HS-5 (cell line): Measurements from ENCODE around the gene CD69.
A peak's percentile ranks its signal among the peaks of the same experiment; 100 is the strongest.
"Not testable (repeated sequence)": the region's sequence is repeated elsewhere in the genome, so short reads cannot be mapped to it uniquely, and the experiment has no call there.

Experiments
- DNase-seq: peaks from one replicate; pipeline ENCODE4 v3.0.0-alpha.2; 2012; ENCODE audit warnings: low read depth

The CD69 gene

DNA sequence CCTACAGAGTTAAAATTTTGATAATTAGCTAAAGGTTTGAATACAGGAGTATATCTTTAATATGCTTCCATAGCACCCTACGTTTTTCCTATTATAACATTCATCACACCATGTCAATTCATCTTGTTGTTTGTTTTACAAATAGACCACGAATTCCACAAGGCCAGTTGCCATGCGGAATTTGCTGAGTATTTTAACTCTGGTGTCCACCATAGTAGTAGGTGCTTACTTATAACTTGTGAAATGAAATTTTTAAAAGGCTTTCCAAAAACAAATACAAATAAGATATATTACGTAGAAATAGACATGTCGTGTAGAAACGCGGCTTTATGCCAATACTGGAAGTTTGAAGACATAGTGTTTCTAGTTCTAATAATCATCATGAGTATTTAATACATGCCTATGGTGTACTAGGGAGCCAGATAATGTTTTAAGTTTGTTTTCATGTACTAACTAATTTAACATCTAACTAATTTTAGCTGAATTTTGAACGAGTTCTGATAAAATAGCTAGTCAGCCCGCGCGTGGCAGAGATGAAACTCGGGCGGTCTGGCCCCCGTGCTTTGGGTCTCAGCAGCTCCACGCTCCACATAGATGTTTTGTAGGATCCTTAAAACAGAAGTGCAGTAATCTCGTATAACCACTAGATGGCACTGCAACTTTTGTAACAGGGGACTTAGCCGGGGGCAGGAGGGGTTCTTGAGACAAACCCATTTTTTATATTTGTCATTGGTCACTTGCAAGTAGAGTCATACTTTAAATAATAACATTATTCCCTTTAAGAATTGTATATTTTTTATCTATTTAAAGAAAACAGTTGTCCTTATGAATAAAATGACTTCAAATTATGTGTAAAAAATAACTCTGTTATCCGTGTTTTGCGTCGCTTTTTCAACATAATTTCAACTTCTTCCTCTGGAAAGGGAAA is 10.2 kb downstream of the CD69 start:
- DNase-seq = peak; percentile 59

DNA sequence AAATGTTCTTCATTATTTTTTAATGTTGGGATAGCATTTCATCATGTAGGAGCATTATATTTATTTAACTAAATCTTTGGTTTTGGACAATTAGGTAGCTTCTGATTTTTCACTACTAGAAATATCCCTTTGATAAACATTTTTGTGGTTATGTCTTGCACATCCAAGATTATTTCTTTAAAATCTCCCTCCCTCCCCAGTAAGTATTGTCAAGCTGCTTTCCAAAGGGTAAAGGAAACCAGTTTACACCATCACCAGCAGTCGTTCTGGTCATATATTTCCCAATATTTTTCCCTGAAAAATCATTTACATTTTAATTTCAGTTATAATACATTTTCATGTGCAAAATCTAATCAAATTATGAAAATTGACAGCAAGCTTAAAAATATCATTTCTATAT is 11.1 kb downstream of the CD69 start:
- no peak for DNase-seq

DNA sequence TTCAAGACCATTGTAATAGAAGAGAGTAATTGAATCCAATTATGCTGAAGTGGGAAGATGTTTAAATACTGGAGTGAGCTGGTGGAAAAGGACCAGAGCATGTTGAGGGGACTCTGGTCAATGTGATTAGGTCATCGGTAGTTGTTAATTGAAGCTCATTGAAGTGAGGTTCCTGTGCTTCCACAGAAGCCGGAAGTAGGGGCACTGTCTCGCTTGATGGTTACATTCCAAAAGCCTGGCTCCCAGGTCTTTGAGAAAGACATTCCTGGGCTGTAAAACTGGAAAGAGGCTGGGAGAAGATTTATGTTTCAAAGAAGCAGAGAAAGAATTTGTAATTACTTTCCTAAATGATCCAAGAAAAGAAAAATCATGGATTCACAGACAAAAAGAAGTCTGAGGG is 15.5 kb downstream of the CD69 start:
- no peak for DNase-seq

DNA sequence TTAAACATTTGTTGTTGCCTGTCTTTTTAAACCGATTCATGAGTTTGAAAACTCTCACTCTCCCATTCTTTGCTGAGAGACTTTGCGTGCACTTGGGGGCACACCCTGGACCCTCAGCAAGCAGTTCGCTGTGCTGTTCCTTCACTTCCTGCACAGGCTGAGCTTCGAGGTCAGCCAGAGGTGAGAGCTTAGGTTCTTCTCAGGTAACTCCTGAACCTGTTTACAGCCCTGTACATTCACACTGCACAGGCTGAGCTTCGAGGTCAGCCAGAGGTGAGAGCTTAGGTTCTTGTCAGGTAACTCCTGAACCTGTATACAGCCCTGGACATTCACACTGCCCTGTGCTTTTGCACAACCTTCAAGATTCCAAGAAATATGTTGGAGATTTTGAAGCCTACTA is 18.0 kb downstream of the CD69 start:
- no peak for DNase-seq

DNA sequence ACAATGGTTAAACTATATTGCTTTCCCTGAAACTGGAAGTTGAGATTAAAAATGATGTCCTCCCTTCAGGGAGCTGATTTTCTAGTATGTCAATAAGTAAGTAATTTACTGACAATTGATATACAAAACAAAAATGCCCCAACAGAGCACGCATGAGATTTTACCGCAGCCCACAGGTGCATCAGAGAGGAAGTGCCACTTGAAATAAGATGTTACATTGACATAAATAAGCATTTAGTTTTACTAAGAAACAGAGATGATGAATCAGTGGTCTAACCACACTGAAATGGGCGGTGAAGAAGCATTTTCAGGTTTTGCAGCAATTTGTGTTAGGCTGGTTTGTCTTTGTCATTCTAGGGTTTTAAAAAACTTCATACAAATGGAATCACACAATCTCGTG is 19.0 kb downstream of the CD69 start:
- no peak for DNase-seq

DNA sequence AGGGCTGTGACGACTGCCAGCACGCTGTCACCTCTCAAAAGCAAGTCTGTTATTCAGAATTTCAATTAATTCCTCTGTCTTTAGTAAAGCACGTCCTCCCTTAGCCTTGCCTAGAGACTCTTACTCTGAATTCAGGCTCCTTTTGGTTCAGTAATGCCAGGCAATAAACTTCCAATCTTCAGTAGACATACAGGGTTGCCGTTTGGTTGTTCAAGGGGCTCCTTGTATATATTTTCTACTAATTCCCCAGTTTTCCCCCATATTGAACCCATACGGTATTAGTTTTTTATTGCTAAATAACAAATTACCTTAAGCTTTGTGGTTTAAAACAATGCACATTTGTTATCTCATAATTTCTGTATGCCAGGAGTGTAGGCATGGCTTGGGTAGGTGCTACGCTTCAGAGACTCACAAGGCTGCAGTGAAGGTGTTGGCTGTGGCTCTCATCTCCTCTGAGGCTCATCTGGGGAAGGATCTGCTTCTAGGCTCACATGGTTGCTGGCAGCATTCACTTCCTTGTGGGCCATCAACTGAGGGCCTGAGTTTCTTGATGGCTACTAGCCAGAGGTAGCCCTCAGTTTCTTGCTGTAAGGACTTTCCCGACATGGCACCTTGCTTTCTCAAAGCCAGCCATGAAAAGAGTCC is 20.5 kb downstream of the CD69 start:
- no peak for DNase-seq

DNA sequence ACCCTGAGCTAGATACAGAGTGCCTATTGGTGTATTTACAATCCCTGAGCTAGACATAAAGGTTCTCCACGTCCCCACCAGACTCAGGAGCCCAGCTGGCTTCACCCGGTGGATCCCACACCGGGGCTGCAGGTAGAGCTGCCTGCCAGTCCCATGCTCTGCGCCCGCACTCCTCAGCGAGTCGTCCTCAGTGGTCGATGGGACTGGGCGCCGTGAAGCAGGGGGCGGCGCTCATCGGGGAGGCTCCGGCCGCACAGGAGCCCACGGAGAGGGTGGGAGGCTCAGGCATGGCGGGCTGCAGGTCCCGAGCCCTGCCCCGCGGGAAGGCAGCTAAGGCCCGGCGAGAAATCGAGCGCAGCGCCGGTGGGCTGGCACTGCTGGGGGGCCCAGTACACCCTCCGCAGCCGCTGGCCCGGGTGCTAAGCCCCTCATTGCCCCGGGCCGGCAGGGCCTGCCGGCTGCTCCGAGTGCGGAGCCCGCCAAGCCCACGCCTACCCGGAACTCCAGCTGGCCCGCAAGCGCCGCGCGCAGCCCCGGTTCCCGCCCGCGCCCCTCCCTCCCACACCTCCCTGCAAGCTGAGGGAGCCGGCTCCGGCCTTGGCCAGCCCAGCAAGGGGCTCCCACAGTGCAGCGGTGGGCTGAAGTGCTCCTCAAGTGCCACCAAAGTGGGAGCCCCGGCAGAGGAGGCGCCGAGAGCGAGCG is 21.1 kb downstream of the CD69 start:
- not testable (repeated sequence) for DNase-seq

DNA sequence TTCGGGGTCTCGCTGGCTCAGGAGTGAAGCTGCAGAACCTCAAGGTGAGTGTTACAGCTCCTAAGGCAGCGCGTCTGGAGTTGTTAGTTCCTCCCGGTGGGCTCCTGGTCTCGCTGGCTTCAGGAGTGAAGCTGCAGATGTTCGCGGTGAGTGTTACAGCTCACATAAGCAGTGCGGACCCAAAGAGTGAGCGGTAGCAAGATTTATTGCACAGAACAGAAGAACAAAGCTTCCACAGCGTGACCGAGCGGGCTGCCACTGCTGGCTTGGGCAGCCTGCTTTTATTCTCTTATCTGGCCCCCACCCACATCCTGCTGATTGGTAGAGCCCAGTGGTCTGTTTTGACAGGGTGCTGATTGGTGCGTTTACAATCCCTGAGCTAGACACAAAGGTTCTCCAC is 21.8 kb downstream of the CD69 start:
- not testable (repeated sequence) for DNase-seq

DNA sequence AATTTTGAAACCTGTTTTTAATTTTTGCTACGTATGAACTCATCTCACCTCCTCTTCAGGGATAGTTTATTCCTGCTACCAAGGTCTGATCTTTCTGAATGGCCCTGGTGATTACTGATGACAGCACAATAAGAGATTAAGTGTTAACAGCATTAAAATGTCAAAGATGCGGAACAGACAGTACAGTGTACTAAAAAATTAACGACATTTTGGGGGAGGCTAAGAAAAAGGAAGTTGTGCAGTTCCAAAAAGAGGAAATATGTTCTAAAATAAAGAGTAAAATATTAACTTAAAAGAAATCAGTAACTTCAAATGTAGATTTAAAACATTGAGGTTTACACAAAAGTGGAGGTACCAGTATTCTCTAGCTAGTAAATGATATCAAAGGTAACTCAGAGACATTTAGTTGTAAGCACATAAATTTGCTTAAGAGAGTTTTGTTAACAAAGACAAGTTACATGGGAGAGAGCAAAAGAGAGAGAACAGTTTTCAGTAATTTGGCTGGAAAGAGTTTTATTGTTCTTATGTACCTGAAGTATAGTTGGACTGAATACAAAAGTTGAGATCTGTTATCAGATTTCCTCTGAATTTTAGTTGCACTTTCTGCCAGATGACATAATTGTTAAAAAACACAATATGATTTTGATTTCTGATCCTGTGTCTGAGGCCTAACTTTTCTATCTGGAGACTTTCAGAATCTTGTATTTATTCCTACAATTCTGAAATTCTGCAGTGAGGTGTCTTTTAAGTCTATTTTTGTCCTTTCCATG is 23.6 kb downstream of the CD69 start:
- no peak for DNase-seq

DNA sequence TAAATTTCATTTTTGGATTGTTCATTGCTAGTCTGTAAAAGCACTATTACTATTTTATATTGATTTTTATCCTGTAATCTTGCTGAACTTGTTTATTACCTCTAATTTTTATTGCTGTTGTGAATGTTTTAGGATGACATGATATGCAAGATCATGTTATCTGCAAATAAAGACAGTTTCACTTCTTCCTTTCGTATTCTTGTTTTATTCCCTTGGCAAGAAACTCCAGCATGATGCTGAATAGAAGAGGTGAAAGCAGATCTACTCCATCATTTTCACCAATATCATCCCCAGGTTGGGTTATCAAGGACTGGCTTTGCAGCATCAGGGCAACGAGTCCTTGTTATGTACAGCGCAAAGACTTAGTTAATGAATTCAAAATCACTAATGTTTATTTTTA is 25.1 kb downstream of the CD69 start:
- no peak for DNase-seq

DNA sequence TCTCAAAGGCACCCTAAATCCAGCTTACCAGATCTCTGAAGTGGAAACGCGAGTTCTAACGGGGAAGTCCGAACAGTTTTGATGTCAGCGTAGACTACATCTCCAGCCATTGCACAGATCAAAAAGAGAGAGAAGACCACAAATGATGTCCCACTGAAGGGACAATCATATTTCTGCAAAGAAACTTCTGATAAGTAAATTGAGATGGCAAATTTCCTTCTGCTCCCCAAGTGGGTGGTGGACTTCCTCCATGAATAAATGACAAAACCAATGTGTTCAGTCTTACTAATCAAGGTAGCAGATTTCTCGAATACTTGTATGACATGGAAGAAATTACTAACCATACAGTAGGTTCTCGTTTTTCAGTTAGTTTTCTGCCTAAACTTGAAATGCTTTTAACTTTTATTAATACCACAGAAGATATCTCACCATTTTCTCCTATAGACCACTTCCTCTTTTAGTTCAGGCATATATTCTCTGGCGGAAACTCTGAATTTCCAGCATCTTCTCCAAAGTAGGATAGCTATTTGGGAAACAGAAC is 27.7 kb downstream of the CD69 start, which contains the start of gene CLECL1:
TSS of gene CLECL1 (minus strand) at position 177 of the 541 bp plus-strand sequence.
- no peak for DNase-seq

DNA sequence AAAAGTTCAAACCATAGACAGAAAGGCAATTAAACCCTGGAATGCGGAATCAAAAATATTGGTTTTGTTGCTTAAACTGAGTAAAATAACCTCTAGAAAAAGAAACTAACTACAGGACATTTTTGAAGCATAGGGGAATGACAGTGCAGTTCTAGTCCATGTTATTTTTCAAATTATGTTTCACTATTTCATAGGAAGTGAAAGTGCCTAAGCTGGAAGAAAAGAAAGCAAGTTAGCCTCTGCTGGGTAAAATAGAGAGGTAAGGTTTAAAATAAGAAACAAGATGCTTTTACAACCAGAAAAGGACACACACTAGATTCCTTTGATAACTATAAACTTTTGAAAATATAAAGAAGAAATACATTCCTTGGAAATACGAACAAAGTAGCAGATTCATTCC is 28.9 kb downstream of the CD69 start:
- no peak for DNase-seq

DNA sequence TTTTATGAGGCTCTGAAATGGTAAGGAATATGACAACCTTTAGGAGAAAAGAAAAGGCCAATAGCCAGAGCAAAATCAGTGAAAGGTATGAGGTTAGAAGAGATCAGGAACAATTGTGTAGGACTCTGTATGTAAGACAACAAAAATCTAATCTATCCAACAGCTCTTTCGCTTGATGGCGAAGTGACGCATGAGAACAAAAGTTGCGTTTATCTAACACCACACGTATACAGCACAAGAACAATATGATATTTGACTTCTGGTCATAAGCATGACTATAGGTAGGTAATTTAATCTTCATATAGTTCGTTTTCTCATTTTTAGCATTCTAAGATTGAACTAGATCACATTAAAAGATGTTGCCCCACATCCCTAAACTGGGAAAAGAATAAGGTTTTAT is 29.3 kb downstream of the CD69 start:
- no peak for DNase-seq

DNA sequence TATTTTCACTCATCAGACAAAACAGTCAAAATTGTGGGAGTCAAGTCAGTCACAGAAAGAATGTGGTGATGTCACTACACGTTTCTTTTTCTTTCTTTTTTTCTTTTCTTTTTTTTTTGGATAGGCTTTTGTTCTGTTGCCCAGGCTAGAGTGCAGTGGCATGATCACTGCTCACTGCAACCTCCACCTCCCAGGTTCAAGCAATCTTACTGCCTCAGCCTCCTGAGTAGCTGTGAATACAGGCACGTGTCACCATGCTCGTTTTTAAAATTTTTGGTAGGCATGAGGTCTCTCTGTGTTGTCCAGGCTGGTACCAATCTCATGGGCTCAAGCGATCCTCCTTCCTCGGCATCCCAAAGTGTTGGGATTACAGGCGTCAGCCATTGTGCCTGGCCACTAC is 30.1 kb downstream of the CD69 start:
- no peak for DNase-seq

DNA sequence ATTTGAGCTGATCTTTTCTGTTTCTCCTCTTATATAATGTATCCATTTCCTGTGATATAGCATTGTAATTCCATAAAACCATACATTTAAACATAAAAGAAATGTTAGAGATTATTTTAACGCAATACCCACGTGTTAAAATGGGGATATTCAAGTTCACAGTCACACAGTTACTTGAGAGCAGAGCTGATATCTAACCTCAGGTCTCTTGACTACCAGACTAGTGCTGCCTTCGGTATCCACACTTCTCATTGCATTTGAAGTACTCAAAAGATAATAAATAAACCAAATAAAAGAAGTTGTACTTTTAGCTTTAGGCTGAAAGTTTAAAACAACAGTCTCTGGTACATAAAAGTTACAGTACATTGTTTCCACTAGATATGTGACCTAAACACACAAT is 30.7 kb downstream of the CD69 start:
- no peak for DNase-seq

DNA sequence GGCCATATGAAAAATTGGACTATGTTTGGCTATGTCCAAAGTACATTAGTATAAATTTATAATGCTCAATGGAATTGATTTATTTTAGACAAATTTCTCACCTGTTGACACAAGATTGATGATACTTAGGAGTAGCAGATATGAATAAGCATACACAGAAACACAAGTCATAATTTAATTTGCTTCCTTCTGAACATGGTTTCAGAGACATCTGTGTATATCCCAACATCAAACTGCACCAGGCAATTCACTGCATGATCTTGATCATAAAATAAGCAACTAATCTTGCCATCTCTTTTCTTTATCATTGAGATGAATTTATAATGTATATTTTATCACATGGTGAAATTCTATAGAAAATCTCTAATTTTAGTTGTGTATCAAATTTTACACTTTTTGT is 31.6 kb downstream of the CD69 start:
- no peak for DNase-seq

DNA sequence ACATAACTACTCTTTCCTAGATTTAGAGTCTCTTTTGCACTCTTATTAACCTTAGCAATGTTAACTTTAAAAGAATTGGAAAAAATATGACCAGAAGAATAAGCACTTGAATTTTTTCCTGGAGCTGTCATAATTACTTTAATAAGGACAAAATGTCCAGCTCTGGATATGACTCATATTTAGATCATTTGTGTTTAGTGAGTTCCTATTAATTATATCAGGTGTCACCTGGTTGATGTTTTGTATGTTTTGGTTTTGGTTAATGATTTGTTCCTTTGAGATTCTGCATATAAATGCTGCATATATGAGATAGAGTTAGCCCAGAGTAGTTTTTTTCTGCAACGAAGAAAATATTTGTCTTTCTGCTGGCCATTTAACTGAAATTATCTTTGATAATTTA is 32.9 kb downstream of the CD69 start:
- DNase-seq = no peak

DNA sequence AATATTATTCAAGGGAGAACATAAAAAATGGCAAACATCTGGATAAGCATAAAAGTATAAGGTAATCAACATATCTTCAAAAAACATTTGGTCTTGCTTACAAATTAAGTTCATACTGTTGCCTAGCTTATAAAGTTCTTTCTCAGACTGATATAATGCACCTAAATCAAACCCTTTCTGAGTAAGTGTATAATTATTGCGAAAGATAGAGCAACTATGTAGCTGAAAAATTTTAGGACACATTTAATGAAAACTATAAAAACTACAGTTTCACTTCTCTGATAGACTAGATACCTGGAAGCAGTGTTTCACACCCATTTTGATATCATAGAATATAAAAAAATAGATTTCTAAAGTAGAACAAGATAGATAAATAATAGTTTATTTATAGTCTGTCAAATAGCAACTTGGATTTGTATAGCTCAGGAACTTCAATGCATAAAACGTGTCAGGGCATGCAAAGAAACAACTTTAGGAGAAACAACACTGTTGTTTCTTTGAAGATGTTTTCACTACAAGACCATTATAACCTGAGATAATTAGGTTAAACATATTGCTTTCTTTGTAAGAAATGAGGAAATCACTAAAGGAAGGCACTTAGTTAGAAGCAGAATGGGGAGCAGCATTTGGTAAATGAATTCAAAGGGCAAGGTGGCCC is 35.4 kb downstream of the CD69 start:
- no peak for DNase-seq

DNA sequence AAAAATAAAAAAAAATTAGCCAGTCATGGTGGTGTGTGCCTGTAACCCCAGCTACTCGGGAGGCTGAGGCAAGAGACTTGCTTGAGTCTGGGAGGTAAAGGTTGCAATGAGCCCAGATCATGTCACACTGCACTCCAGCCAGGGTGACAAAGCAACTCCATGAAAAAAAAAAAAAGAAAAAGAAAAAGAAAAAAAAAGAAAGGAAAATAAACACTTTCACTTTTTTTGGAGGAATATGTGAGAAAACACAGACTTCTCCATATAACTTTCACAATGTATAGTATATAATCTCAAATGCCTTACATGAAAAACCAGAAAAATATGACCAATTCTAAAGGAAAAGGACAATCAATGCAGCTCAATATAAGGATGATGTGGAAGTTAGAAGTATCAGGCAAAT is 36.7 kb downstream of the CD69 start:
- DNase-seq = no peak

DNA sequence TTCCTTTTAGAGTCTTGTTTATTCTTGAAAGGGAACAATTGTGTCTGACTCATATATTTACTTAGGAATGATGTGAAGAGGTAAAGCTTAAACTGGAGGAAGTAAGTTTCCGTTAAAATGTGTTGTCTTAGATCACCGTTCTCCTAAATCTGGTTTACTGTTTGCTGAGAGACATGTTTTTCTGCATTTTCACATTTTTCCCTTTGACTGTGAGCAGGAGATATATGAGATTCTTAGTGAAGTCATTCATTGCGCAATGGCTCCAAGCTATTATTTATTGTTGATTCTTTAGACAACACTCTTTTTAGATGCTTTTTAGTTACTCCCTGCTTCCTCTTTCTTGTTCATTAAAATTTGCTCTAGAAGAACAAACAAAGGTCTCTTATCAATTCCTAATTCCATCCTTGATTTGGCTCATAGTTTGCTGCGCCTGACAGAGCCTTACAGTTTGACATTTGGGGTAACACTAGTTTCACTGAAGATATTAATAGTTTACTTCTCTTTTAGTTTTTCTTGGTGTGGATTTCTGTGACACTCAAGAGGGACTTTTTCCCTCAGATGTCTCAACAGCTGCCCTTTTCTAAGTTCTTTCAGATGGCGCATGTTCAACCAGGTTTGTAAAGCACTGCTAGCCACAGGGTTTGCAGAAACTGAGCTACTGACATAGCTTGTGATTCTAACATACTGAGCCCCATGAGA is 39.2 kb downstream of the CD69 start:
- DNase-seq = no peak

DNA sequence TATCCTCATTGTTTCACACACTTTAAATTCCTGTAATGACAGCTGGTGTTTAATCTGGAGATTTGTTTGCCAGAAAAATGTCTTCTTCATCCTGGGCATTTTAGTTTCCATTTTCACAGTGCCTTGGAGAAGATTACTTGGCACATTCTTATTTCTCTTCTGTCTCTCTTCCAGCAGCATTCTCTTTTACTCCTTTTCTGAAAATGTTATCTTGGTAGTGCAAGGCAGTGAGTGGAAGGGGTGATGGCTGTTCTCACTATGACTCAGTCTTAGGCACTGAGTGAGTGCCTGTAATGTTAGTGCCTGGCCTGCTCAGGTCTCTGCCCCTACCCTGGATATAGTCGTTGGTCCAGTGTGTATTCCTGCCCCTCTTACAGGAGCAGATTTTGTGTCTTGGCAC is 40.9 kb downstream of the CD69 start:
- no peak for DNase-seq
